CD4-positive, alpha-beta T cell treated with Interleukin-2 at 100 ng/mL for 4 hours (primary cell): ENCODE measurements around the gene SECISBP2L.
A peak's percentile ranks its signal among the peaks of the same experiment; 100 is the strongest.

Experiments
- DNase-seq: peaks from one replicate; pipeline ENCODE4 v3.0.0-alpha.2; 2020; ENCODE audit warnings: low spot score

Gene SECISBP2L

GRCh38 chr15:48966595-48967301, 79.5 kb downstream of the SECISBP2L start:
- peak; percentile 42 for DNase-seq

- DNase-seq, result no peak
These were observed 80.3 kb downstream of the SECISBP2L start for GRCh38 chr15:48965972-48966371.

GRCh38 chr15:48964898-48965297, 81.3 kb downstream of the SECISBP2L start:
- DNase-seq, result no peak

- DNase-seq, result peak; percentile 65
These were observed 82.6 kb downstream of the SECISBP2L start, which contains the start of gene SHC4 for GRCh38 chr15:48963524-48964113. SHC4 (minus strand) TSS chr15:48963919; CDS start chr15:48963015, 904 bp downstream.

GRCh38 chr15:48962662-48963523, 83.4 kb downstream of the SECISBP2L start:
- DNase-seq, result no peak

- DNase-seq, result no peak
These were observed 90.3 kb downstream of the SECISBP2L start for GRCh38 chr15:48955967-48956366.

- DNase-seq, result no peak
These were observed 90.9 kb downstream of the SECISBP2L start for GRCh38 chr15:48955370-48955769.

GRCh38 chr15:48954538-48954937, 91.7 kb downstream of the SECISBP2L start:
- DNase-seq, result no peak

- no peak for DNase-seq
These were observed 99.4 kb downstream of the SECISBP2L start for GRCh38 chr15:48946840-48947187.

GRCh38 chr15:48946074-48946839, 100.0 kb downstream of the SECISBP2L start:
- DNase-seq, result no peak

GRCh38 chr15:48945386-48945785, 100.9 kb downstream of the SECISBP2L start:
- no peak for DNase-seq

GRCh38 chr15:48941904-48942303, 104.3 kb downstream of the SECISBP2L start:
- DNase-seq, result no peak

GRCh38 chr15:48940508-48940907, 105.7 kb downstream of the SECISBP2L start:
- no peak for DNase-seq

- no peak for DNase-seq
These were observed 106.6 kb downstream of the SECISBP2L start for GRCh38 chr15:48939648-48940047.
